GM19193 (cell line): ENCODE data around the gene RERGL.

ENCODE experiments used
- POLR2A ChIP-seq: IDR thresholded peaks from 4 replicates; pipeline ENCODE4 v1.6.1; 2011; ENCODE audit not compliant: insufficient read depth, insufficient read length; ENCODE audit errors: extremely low read depth

Gene RERGL, protein sequence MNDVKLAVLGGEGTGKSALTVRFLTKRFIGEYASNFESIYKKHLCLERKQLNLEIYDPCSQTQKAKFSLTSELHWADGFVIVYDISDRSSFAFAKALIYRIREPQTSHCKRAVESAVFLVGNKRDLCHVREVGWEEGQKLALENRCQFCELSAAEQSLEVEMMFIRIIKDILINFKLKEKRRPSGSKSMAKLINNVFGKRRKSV

DNA sequence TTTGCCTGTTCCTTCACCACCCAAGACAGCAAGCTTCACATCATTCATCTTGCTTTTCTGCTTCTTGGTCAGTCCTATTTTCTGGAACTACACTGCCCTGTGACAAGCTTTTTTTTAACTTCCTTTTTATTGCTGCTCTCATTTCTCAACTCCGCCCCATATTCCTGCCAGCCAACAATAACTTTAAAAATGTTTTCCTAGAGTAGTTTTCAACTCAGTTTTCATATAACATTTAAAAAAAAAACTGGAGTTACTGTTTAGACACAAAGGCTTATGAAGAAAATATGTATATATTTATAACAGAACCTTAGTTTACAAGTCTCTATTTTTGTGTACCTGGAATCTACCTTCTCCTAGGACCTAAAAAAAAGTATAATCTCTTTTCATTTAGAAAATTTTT lies at the start of gene RERGL:
TSS of gene RERGL (minus strand) at position 101 of the 400 bp plus-strand sequence. CDS start at position 48, 53 bp downstream.
- TF ChIP-seq POLR2A, result no peak

DNA sequence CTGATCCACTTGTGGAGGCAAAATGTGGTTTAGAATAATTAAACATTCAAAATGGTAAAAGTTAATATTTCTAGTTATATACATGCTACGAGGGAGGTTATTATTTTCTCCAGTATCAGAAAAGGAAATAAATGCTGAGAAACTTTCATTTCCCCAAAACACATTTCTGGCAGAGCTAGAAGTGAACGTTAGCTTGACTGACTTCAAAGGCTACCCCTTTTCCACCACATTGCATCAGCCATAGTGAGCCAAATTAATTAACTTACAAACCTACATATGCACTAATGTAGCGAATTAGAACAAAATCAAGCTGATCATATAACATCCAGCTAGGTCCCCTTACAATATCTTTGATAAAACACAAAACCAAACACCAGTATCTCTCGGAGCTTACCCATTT lies 49.3 kb upstream of the RERGL start:
- no peak for TF ChIP-seq POLR2A

DNA sequence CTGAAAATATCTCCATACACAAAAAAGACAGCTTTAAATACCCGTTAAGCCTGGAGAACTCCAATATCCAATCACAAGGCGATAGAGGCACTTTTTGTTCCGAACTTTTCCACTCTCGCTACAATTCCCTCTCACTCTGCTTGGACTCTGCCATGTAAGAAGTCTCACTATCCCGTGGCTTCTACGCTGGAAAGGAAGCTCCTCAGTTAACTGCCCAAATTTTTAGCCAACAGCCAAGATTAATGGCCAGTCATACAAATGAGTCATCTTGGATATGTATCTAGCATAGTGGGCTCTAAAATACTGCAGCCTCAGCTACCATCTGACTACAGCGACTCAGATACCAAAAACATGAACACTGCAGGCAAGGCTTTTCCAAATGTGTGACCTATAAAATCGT lies 45.5 kb upstream of the RERGL start:
- TF ChIP-seq POLR2A, result no peak

DNA sequence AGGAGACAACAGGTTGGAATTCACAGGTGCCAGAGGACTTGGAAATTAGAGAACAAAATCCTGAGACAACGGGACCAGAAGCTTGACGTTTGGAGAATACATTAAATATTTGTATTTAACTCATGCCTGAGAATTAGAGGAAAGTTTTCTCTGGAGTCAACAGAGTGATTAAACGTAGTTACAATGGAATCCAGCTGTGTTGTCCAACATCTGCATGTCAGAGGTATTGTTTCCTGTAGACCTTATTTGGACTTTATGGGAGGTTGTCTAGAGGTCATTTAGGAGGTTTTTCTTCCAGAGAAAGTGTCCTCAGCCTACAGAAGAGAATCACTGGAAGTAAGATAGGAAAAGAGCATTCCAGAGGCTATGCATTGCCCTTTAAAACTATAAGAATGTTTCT lies 45.1 kb upstream of the RERGL start:
- TF ChIP-seq POLR2A, result no peak

DNA sequence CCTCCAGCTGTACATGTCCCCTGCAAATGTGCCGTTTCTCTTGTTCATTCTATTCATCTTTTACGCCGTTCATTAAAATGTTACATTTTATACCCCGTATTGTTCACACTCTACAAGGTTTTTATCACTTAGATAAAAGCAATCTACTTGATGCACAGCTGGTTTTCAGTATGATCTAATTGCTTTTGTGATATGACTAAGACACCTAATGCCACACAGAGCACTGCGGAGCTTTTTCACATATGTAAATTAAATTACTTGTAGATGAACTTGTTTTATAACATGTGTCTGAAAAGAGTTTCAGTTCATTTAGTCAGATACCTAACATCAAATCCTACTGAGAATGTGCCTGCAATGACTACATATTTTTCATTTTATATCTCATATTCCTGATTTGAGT lies 40.9 kb upstream of the RERGL start:
- no peak for TF ChIP-seq POLR2A

DNA sequence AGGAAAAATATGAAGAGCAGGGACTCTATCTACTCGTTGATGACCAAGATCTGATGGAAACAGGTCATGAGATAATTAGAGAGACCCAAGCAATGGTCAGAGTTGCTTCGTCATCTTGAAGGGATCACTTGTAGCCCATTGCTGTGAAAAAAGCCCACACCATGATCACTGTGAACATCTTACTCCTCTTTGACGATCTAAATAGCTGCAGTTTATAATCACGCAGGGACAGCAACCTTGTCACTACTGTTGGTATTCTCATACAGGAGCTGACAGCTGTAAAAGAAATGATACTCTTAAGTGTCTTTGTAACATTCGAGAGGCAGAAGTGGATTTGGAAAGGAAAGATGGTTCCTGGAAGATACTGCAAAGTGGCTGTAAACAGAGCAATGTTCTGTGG lies 33.7 kb upstream of the RERGL start:
- no peak for TF ChIP-seq POLR2A

DNA sequence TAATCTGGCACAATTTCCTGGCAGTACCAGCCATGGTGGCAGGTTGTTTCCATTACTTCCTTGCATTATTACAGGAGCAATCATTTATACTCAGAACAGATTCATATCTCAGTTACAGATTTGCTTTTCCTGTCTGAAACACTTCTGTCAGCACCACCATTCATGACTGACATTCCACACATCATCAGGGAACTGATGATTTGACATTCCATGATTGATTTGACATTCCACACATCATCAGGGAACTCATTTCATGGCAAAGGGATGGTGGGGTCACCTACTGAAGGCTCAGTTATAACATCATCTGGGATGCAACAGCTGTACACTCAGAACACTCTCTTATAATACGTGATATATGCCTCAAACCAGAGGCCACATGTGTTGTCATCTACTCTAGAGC lies 30.9 kb upstream of the RERGL start:
- TF ChIP-seq POLR2A, result no peak

DNA sequence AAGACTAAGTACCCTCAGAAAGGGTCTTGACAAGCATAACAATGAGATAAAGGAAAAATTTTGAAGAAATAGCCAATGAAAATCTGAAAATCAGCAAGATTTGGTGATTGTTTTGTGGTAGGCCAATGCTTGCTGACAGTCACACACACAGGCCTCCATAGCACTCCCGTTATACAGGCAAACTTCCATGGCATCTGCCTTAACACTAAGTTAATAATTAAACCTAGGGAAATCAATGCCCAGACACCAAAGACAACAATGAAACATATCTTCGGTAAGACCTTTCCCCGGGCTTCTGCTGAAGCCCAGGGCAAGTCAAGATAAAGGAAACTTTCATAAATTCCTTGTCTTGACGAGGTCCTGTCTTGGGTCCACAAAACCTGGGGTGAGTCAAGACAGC lies 18.6 kb upstream of the RERGL start:
- TF ChIP-seq POLR2A, result no peak

DNA sequence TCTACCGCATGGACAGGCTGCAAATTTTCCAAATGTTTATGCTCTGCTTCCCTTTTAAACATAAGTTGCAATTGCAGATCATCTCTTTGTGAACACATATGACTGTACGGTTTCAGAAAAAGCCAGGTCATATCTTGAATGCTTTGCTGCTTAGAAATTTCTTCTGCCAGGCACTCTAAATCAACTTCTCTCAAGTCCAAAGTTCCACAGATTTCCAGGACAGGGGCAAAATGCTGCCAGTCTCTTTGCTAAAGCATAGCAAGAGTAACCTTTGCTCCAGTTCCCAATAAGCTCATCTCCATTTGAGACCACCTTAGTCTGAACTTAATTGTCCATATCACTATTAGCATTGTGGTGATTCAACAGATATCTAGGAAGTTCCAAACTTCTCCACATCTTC lies 13.6 kb upstream of the RERGL start:
- TF ChIP-seq POLR2A, result no peak

DNA sequence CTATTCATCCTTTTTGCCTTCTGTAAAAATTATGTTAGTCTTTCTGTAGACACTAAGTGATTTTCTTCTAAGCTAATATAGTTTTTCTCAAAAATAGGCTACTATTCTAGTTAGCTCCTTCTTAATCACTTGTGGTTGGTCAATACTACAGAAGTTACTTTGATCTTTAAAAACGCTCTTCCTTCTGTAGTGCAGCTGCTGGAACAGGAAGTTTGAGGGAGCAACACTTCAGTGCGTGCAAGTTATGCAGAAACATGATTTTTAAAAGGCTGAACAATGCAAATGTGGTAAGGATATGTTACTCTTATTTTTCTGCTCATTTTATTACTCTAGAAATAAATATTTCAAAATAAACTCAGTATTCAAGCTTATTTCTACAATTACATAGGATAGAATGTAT lies 11.1 kb upstream of the RERGL start:
- TF ChIP-seq POLR2A, result no peak

DNA sequence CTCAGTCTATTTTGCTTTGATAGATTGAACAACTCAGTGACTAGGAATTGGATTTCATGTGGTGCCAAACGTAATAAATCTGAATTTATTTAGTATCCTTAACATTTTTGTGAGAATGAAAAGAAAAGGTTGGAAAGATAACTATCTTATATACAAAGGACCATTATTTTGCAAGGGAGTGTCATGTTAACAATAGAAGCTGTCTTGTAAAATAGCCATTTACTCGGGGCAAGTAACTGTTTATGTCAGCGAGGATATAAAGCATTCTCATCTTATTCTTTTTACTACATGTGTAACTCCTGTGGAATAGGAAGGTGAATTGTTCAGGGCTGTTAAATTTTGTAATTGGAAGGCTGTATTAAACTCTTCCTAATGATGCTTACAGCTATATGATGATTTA lies 5.9 kb downstream of the RERGL start:
- no peak for TF ChIP-seq POLR2A

DNA sequence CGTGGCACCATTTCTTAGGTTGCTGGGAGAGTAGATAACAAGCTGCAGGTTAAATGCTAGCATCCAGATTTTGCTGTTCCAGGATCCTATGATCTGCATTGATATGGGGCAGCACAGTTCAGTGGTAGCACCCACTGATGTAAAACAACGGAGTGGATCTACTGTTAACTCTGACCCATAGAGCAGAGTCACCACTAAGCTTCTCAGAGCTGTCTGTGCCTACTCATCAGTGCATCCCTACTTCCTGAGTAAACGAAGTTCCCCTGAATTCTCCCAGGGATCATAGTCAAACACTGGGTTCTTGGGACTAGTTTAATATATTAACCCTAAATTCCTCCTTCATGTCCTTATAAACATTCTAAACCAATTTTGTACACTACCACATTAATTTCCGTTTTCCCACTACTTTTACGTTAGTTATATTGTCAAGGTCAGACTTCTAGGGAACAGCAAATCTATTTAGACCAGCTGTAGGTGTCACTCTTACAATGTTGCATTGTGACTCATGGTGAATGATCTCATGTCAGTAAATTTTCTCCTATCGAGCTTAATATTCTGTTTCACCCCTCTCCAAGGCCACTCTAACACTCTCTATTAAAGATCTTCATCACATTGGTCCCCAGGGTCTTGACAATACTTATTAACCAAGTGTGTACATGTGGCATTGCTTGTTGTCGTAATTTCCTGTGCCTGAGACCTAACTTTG lies 10.3 kb downstream of the RERGL start:
- TF ChIP-seq POLR2A, result no peak

DNA sequence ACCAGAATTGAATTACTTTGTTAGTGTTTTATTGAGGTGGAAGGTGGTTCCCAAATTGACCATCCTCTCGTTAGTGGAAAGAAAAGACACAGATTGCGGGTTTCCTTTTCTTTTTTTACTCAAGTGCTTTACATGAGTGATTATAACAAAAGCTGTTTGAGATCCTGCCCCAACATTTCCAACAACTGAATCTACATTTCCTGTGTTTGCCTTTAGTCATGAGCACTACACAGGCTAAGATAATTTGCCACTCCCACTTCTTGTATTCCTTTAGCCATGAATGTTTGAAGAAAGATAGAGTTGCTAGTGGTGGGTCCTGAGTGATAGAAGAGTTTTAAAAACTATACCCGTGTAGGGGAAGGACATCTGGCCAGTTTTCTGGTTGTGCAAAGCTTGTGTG lies 16.0 kb downstream of the RERGL start:
- no peak for TF ChIP-seq POLR2A

DNA sequence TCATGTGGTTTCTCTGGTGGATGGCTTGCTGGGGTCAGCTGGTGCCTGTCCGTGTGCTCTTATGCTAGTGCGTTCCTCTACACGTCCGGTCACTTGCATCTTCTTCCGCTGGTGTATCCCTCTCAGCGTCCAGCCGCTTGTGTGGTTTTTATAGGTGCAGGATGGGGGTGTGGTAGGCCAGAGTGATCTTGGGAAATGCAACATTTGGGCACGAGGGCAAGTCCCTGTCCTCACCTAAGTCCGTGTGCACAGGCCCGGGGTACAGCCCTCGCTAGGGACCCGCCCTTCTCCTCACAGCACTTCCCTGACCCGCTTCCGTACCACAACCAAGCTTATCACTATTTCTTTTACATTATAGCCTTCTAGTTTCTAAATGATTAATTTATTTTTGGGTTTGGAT lies 17.3 kb downstream of the RERGL start:
- TF ChIP-seq POLR2A, result no peak

DNA sequence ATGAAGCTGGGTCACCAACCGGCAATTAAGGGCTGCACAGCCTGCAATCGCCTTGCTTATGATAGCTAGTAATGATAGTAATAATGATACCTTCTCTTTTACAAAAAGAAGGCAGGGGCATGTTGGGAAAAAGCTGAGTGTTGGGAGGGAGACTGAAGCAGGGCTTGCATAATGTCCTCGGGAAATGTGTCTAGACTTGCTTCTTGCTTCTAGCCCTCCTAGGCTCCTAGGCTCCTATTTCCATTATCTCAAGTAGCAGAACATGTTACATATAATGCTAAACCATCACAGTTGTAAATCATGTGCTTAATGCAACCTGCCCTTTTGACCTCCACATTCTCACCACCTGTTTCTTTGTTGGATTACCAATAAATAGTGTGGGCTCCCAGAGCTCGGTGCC lies 18.7 kb downstream of the RERGL start:
- no peak for TF ChIP-seq POLR2A

DNA sequence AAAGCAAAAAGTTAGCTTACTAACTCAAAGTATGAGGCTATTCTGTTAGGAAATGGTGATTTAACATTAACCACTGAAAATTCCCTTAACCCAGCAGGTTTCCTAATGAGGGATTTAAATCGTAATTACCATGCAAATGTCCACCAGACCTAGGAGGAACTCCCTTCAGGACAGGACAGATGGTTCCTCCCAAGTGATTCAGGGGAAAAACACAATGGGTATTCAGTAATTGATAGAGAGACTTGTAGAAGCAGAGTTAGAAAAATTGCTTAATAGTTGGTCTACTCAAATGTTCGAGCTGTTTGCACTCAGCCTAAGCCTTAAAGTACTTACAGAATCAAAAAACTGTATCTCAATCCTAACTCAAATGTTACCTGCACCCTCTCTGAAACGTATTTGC lies 21.6 kb downstream of the RERGL start:
- TF ChIP-seq POLR2A, result no peak

DNA sequence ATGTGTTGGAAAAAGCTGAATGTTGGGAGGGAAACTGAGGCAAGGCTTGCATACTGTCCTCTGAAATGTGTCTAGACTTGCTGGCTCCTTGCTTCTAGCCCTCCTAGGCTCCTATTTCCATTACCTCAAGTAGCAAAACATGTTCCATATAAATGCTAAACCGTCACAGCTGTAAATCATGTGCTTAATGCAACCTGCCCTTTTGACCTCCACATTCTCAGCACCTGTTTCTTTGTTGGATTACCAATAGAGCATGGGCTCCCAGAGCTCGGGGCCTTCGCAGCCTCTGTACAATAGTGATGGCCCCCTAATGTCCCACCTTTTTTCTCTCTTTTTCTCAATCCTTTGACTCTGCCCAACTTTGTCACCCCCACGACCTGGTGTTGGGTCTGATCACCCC lies 23.3 kb downstream of the RERGL start:
- no peak for TF ChIP-seq POLR2A
